DMS53 treated with DMSO at 0.1 percent for 48 hours (cell line): ENCODE results near the gene CCDC106.
A peak's percentile ranks its signal among the peaks of the same experiment; 100 is the strongest.

Experiments
- DNase-seq: peaks from one replicate; lab custom pipeline; 2025; ENCODE audit not compliant: unreplicated experiment; lab: John Stamatoyannopoulos, UW

CCDC106 gene

GRCh38 chr19:55647732-55648584 lies at the start of gene CCDC106:
Gene CCDC106, plus strand, starts transcription at chr19:55648212. Its CDS starts 835 bp downstream, at chr19:55649047.
- DNase-seq, result peak; percentile 54

GRCh38 chr19:55598719-55599467 lies 49.1 kb upstream of the CCDC106 start:
- peak; percentile 70 for DNase-seq

- peak; percentile 95 for DNase-seq
These were observed 48.6 kb upstream of the CCDC106 start, which contains the start of gene FIZ1 for GRCh38 chr19:55599468-55599841. Gene FIZ1, minus strand, starts transcription at chr19:55599517. Its CDS starts 1,652 bp downstream, at chr19:55597865.

- peak; percentile 94 for DNase-seq
These were observed 48.0 kb upstream of the CCDC106 start, which contains the start of gene ZNF524 for GRCh38 chr19:55599842-55600661. Gene ZNF524, plus strand, starts transcription at chr19:55600288. Its CDS starts 1,825 bp downstream, at chr19:55602113.

GRCh38 chr19:55600662-55601028 lies 47.4 kb upstream of the CCDC106 start:
- no peak for DNase-seq

GRCh38 chr19:55601084-55601483 lies 46.9 kb upstream of the CCDC106 start:
- no peak for DNase-seq

- DNase-seq, result no peak
These were observed 45.7 kb upstream of the CCDC106 start for GRCh38 chr19:55602104-55603001.

GRCh38 chr19:55603115-55603514 lies 44.9 kb upstream of the CCDC106 start:
- no peak for DNase-seq

- no peak for DNase-seq
These were observed 44.3 kb upstream of the CCDC106 start for GRCh38 chr19:55603581-55604292.

- DNase-seq, result peak; percentile 91
These were observed 42.8 kb upstream of the CCDC106 start for GRCh38 chr19:55605207-55605636.

GRCh38 chr19:55605637-55606470 lies 42.2 kb upstream of the CCDC106 start, which contains the start of gene ZNF865:
Gene ZNF865, plus strand, starts transcription at chr19:55605647. Its CDS starts 7,972 bp downstream, at chr19:55613619.
- peak; percentile 68 for DNase-seq

GRCh38 chr19:55606471-55606787 lies 41.6 kb upstream of the CCDC106 start:
- DNase-seq, result no peak

GRCh38 chr19:55606817-55607216 lies 41.2 kb upstream of the CCDC106 start:
- no peak for DNase-seq

- DNase-seq, result no peak
These were observed 38.7 kb upstream of the CCDC106 start for GRCh38 chr19:55609326-55609725.

- no peak for DNase-seq
These were observed 36.6 kb upstream of the CCDC106 start for GRCh38 chr19:55611300-55611982.

- no peak for DNase-seq
These were observed 35.9 kb upstream of the CCDC106 start for GRCh38 chr19:55611983-55612645.

GRCh38 chr19:55613396-55613795 lies 34.6 kb upstream of the CCDC106 start:
- DNase-seq, result no peak
